GM23338 (cell line): ENCODE measurements around the gene SRCAP. TPM values are rescaled to one million over a fixed set of nuclear protein-coding genes. Genes with fewer than 3 reads are reported as not detected.

ENCODE experiments used
- ATAC-seq: fragments of 200-7000 bp; cut with Tn5 transposase; 3 replicates; pipeline ENCODE4 v1.9.1; 2020
- DNase-seq: peaks from one replicate; pipeline ENCODE4 v3.0.0-alpha.2; 2015; ENCODE audit warnings: low spot score
- H2AFZ ChIP-seq: fragments of 200-600 bp; sonication (generic); 2 replicates; pipeline ENCODE4 v1.8.0; 2016; ENCODE audit warnings: antibody characterized with exemption, mild to moderate bottlenecking, moderate library complexity
- H3F3A ChIP-seq: fragments of 200-600 bp; sonication (generic); replicated peaks from 2 replicates; pipeline ENCODE4 v1.8.0; 2017; ENCODE audit warnings: antibody characterized with exemption, mixed run types, low read depth
- H3K27ac ChIP-seq: fragments of 200-600 bp; sonication (generic); 2 replicates; pipeline ENCODE4 v1.6.1; 2016; ENCODE audit warnings: low read depth
- H3K27me3 ChIP-seq: fragments of 200-600 bp; sonication (generic); 2 replicates; pipeline ENCODE4 v1.8.0; 2016; ENCODE audit warnings: mild to moderate bottlenecking, mixed run types, moderate library complexity; ENCODE audit not compliant: insufficient read depth
- H3K36me3 ChIP-seq: fragments of 200-600 bp; sonication (generic); 2 replicates; pipeline ENCODE4 v1.8.0; 2016; ENCODE audit warnings: mild to moderate bottlenecking; ENCODE audit not compliant: insufficient read depth
- H3K4me1 ChIP-seq: fragments of 200-600 bp; sonication (generic); 2 replicates; pipeline ENCODE4 v1.8.0; 2016; ENCODE audit warnings: mild to moderate bottlenecking, moderate library complexity; ENCODE audit not compliant: insufficient read depth
- H3K4me2 ChIP-seq: fragments of 200-600 bp; sonication (generic); 2 replicates; pipeline ENCODE4 v1.7.1; 2017; ENCODE audit warnings: mixed run types
- H3K4me3 ChIP-seq: fragments of 200-600 bp; sonication (generic); 2 replicates; pipeline ENCODE4 v1.6.1; 2016; ENCODE audit warnings: mixed run types
- H3K79me2 ChIP-seq: fragments of 200-600 bp; sonication (generic); replicated peaks from 2 replicates; pipeline ENCODE4 v1.8.0; 2017; ENCODE audit warnings: mild to moderate bottlenecking; ENCODE audit not compliant: insufficient read depth
- H3K9me2 ChIP-seq: fragments of 200-600 bp; sonication (generic); 2 replicates; pipeline ENCODE4 v1.8.0; 2017; ENCODE audit not compliant: insufficient read depth
- H4K20me1 ChIP-seq: fragments of 200-600 bp; sonication (generic); replicated peaks from 2 replicates; pipeline ENCODE4 v1.8.0; 2017; ENCODE audit warnings: mild to moderate bottlenecking; ENCODE audit not compliant: insufficient read depth
- H3K27ac Mint-ChIP-seq: 2 replicates; pipeline ENCODE4 v1.8.0; 2020; ENCODE audit warnings: inconsistent platforms, mild to moderate bottlenecking, moderate library complexity, mixed read lengths
- H3K27me3 Mint-ChIP-seq: 3 replicates; pipeline ENCODE4 v1.8.0; 2022; ENCODE audit warnings: low read depth, mild to moderate bottlenecking, moderate library complexity, mixed read lengths, inconsistent platforms; ENCODE audit not compliant: insufficient read depth, poor library complexity
- H3K36me3 Mint-ChIP-seq: 3 replicates; pipeline ENCODE4 v1.8.0; 2021; ENCODE audit warnings: low read depth, mild to moderate bottlenecking, inconsistent platforms, moderate library complexity, mixed read lengths
- H3K4me1 Mint-ChIP-seq: 3 replicates; pipeline ENCODE4 v1.8.0; 2020; ENCODE audit warnings: mild to moderate bottlenecking, inconsistent platforms, mixed read lengths
- H3K4me3 Mint-ChIP-seq: 3 replicates; pipeline ENCODE4 v1.8.0; 2021; ENCODE audit warnings: moderate library complexity, mild to moderate bottlenecking, inconsistent platforms, mixed read lengths
- H3K9me3 Mint-ChIP-seq: 3 replicates; pipeline ENCODE4 v1.8.0; 2020; ENCODE audit warnings: moderate library complexity, mild to moderate bottlenecking, inconsistent platforms, mixed read lengths
- CTCF ChIP-seq, 2 experiments: fragments of 200-600 bp in 1 of 2; sonication (generic) in 1 of 2; conservative IDR thresholded peaks; 2 replicates each; pipeline versions ENCODE4 v1.5.1 to v1.6.1; 2016 to 2017; ENCODE audit warnings: antibody characterized with exemption in 2 of 2, low read depth in 2 of 2, mild to moderate bottlenecking in 2 of 2, moderate library complexity in 1 of 2
- EZH2phosphoT487 ChIP-seq: fragments of 200-600 bp; sonication (generic); IDR thresholded peaks from one replicate; pipeline ENCODE4 v1.8.1; 2018; ENCODE audit warnings: antibody characterized with exemption; ENCODE audit not compliant: unreplicated experiment
- JUNB ChIP-seq: IDR thresholded peaks from one replicate; pipeline ENCODE4 v1.6.1; 2016; ENCODE audit warnings: antibody characterized with exemption; ENCODE audit not compliant: unreplicated experiment
- NANOG ChIP-seq: IDR thresholded peaks from 2 replicates; pipeline ENCODE4 v1.6.1; 2016; ENCODE audit warnings: antibody characterized with exemption, borderline replicate concordance
- POLR2AphosphoS5 ChIP-seq: IDR thresholded peaks from 2 replicates; pipeline ENCODE4 v1.6.1; 2016; ENCODE audit warnings: antibody characterized with exemption, low read depth
- REST ChIP-seq: IDR thresholded peaks from one replicate; pipeline ENCODE4 v1.6.1; 2018; ENCODE audit warnings: antibody characterized with exemption; ENCODE audit not compliant: unreplicated experiment
- ZNF331 ChIP-seq: fragments of 250-450 bp; sonication (Bioruptor Pico); IDR thresholded peaks from 2 replicates; pipeline ENCODE4 v1.5.0; 2020; ENCODE audit warnings: low read depth, mild to moderate bottlenecking, moderate library complexity
- ZNF462 ChIP-seq: fragments of 250-450 bp; sonication (Bioruptor Pico); IDR thresholded peaks from 2 replicates; pipeline ENCODE4 v1.5.0; 2020; ENCODE audit warnings: mild to moderate bottlenecking, moderate library complexity
- polyA plus RNA-seq: library from polyadenylated mRNA; unstranded; fragments of >200 nt; fragmentation: Nextera tagmentation; extraction: Ambion mirVana; gene quantifications from 2 replicates; pipeline ENCODE4 v1.2.1, GENCODE V29; 2016
- total RNA-seq: library from RNA; depleted of rRNA; stranded (reverse); fragments of >200 nt; shearing (Covaris generic); gene quantifications from 2 replicates; pipeline ENCODE4 v1.2.3, GENCODE V29; 2014

Gene SRCAP
- total and polyA plus RNA-seq, 2 experiments from 2014 or later: 15.3 to 38.4 TPM

- TF ChIP-seq ZNF462: no peak
- no peak for TF ChIP-seq POLR2AphosphoS5
- no peak for TF ChIP-seq EZH2phosphoT487
- no peak for TF ChIP-seq CTCF (conservative IDR thresholded peaks at IDR 0.05; ENCODE audit: low read depth in 2 of 2)
- no peak for TF ChIP-seq ZNF331 (CRISPR knock-in tag)
Observed at GRCh38 chr16:30767767-30768465, 68.9 kb downstream of the SRCAP start (continued).

GRCh38 chr16:30768583-30769181 is 69.7 kb downstream of the SRCAP start:
- Mint-ChIP-seq H3K27ac (no peak overlapping the region), H3K4me3 (no peak overlapping the region), H3K36me3 (peaks cover 98% of the 10 kb centered on the region), H3K27me3 (peaks cover 8% of the 10 kb centered on the region), H3K9me3 (no peaks in the 10 kb centered on the region), H3K4me1 (no peaks in the 10 kb centered on the region)
- Histone ChIP-seq H3K4me1 (no peaks in the 10 kb centered on the region), H3K79me2 (peaks cover 11% of the 10 kb centered on the region), H2AFZ (no peak overlapping the region), H3K27ac (no peak overlapping the region), H3K36me3 (peaks cover 40% of the 10 kb centered on the region), H3K27me3 (no peaks in the 10 kb centered on the region), H3F3A (0 out of 2 replicates have a peak, but pooled peaks cover 2% of the 10 kb centered on the region), H3K4me3 (no peak overlapping the region), H3K4me2 (no peak overlapping the region), H3K9me2 (no peaks in the 10 kb centered on the region), H4K20me1 (peaks cover 15% of the 10 kb centered on the region)
- no peak for ATAC-seq
- DNase-seq: no peak
- TF ChIP-seq NANOG: no peak
- TF ChIP-seq ZNF331 (CRISPR knock-in tag): no peak
- TF ChIP-seq EZH2phosphoT487: no peak
- TF ChIP-seq REST: no peak
- TF ChIP-seq JUNB: no peak
